Peyer's patch (tissue), 4 donors: Measurements from ENCODE around the gene ADGRD1. TPM values are rescaled to one million over a fixed set of nuclear protein-coding genes. Genes with fewer than 3 reads are reported as not detected.

ENCODE experiments used
- DNase-seq, 3 donors: peaks; one replicate each; pipeline ENCODE4 v3.0.0-alpha.2; 2017 to 2019
- H3K27ac ChIP-seq, 4 donors: fragments of 200-600 bp; sonication (generic); one replicate each; pipeline ENCODE4 v1.5.1; 2016 to 2019
- H3K27me3 ChIP-seq, 2 donors: fragments of 200-600 bp; sonication (generic); one replicate each; pipeline ENCODE4 v1.5.1; 2019
- H3K36me3 ChIP-seq, 3 donors: fragments of 200-600 bp; sonication (generic); one replicate each; pipeline ENCODE4 v1.5.1; 2016 to 2019
- H3K4me1 ChIP-seq, 4 donors: fragments of 200-600 bp; sonication (generic); one replicate each; pipeline ENCODE4 v1.5.1; 2016 to 2019
- H3K4me3 ChIP-seq, 4 donors: fragments of 200-600 bp; sonication (generic); 1 replicate in 3 of 4; 2 replicates in 1 of 4; pipeline ENCODE4 v1.5.1; 2016 to 2019; ENCODE audit warnings: mild to moderate bottlenecking in 1 of 4
- H3K9me3 ChIP-seq, 4 donors: fragments of 200-600 bp; sonication (generic); one replicate each; pipeline ENCODE4 v1.5.1; 2016 to 2019; ENCODE audit warnings: mild to moderate bottlenecking in 1 of 4
- POLR2A ChIP-seq, 2 donors: fragments of 450-650 bp; IDR thresholded peaks; one replicate each; pipeline ENCODE4 v1.5.1; 2017; ENCODE audit warnings: antibody characterized with exemption in 2 of 2, mild to moderate bottlenecking in 2 of 2, moderate library complexity in 2 of 2
- total RNA-seq, 4 donors: library from RNA; depleted of rRNA; stranded (reverse); fragments of >200 nt; gene quantifications; one replicate each; pipeline ENCODE4 v1.1.0, GENCODE V29; 2016
- TF ChIP-seq, protein P1 (sequence below), 6 experiments: fragments of 450-650 bp in 4 of 6; fragments of 200-600 bp in 2 of 6; sonication (generic) in 1 of 6; IDR thresholded peaks; one replicate each; pipeline ENCODE4 v1.5.1; 2017 to 2019; ENCODE audit warnings: antibody characterized with exemption in 6 of 6, mild to moderate bottlenecking in 3 of 6, moderate library complexity in 1 of 6

The ADGRD1 gene
- total RNA-seq, 4 donors from 2014 or later: 7.0 to 42.9 (median 27.9) TPM

DNA sequence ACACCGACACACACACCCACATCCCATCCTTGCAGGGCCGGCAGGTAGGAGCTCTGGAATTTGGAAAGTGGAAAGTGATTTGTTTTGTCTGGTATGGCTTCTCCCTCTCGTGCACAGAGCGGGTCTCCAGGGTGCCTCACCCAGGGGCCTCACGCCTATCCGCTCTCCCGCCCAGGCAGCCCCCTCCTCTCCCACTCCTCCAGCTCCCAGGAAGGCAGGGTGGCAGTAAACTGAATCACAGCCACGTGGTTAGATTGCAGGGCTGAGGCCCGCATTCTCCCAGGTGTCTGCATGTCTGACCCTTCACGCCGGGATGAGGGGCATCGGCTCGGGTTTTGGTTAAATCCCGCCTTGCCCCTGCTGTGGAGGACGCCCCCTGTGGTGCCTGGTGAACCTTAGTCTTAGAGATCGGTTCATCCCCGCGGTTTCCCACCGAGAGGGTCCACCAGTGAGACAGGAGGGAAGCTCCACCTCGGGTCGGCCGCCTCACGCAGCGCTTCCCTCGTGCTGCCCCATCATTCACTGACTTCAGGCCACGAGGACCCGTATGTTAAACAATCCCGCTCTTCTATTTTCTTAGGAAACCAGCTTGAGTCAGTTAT lies 64.4 kb downstream of the ADGRD1 start:
- no peak for DNase-seq
- no peaks in the 10 kb centered on the region for H3K4me1 ChIP-seq
- H3K4me3 ChIP-seq: no peak overlapping the region
- H3K27ac ChIP-seq: no peak overlapping the region
- TF ChIP-seq, protein P1, sequence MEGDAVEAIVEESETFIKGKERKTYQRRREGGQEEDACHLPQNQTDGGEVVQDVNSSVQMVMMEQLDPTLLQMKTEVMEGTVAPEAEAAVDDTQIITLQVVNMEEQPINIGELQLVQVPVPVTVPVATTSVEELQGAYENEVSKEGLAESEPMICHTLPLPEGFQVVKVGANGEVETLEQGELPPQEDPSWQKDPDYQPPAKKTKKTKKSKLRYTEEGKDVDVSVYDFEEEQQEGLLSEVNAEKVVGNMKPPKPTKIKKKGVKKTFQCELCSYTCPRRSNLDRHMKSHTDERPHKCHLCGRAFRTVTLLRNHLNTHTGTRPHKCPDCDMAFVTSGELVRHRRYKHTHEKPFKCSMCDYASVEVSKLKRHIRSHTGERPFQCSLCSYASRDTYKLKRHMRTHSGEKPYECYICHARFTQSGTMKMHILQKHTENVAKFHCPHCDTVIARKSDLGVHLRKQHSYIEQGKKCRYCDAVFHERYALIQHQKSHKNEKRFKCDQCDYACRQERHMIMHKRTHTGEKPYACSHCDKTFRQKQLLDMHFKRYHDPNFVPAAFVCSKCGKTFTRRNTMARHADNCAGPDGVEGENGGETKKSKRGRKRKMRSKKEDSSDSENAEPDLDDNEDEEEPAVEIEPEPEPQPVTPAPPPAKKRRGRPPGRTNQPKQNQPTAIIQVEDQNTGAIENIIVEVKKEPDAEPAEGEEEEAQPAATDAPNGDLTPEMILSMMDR (IDR thresholded peaks at IDR 0.05): no peak
- no peak for TF ChIP-seq POLR2A (IDR thresholded peaks at IDR 0.05)
- H3K36me3 ChIP-seq: no peaks in the 10 kb centered on the region
- no peaks in the 10 kb centered on the region for H3K9me3 ChIP-seq
- no peaks in the 10 kb centered on the region for H3K27me3 ChIP-seq

DNA sequence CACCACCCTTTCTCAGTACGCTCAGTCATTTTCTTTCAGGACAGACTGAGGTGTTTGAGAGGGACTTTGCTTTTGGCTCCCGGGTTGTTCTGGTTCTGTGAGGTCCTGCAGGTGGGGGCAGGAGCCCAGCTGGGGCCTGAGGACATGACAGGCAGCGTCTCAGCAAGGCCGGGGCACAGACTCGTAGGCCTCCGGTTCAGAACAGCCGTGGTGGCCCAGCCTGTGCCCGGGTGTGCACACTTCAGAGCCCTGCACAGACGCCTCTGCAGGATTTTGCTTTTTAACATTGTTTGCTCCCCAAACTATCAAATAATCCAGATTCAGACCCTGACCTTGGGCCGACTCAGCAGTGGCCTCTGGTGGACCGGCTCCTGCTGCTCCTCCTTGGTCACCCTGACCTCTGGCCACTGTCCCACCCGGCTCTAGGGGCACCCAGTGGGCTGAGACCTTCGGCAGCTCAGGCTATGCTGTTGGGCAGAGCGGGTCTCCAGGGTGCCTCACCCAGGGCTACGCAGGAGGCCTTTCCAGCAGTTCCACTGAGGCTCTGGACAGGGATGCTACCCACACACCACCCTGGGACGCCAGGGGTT lies 65.2 kb downstream of the ADGRD1 start:
- no peak for TF ChIP-seq POLR2A (IDR thresholded peaks at IDR 0.05)
- TF ChIP-seq, protein P1 (IDR thresholded peaks at IDR 0.05): no peak
- H3K36me3 ChIP-seq: no peaks in the 10 kb centered on the region

DNA sequence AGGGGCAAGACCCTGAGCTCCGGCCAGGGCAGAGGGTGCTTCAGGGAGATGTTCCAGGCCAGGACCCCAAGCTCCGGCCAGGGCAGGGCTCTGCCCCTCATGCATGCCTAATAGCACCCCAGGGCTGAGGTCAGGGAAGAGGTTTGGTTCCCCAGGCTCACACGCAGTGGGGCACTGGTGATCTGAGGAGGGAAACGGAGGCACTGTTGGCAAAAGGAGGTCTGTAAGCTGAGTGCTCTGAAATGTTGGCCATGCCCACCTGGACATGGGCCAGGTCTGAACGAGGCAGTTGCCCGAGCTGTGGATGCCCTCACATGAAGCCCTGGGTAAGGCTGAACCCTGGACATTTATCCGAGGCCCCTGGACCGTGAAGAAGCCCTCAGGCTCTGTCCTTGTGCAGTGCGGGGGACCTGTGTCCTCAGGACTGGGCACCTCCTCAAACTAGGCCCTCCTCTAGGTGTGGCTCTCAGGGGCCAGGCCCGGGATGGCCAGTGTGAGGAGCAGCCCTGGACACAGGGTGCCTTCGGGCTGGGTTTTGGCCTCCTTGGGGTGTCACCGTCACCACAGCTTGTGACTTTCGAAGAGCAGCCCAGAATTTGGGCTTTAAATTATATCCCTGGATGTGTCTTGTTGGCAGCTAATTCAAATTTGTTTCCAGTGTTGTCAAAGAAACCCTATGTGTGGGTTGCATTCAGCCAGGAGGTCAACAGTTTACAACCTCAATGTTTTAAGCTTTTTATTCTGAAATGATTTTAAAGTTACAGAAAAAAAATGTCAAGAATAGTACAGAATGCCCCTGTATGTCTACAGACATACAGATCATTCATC lies 66.8 kb downstream of the ADGRD1 start:
- Histone ChIP-seq H3K27me3 (no peaks in the 10 kb centered on the region), H3K27ac (no peak overlapping the region), H3K9me3 (no peaks in the 10 kb centered on the region), H3K36me3 (no peaks in the 10 kb centered on the region), H3K4me3 (no peak overlapping the region), H3K4me1 (no peaks in the 10 kb centered on the region)
- TF ChIP-seq, protein P1 (IDR thresholded peaks at IDR 0.05): no peak
- TF ChIP-seq POLR2A (IDR thresholded peaks at IDR 0.05): no peak
- no peak for DNase-seq

More for the DNA sequence above, 65.2 kb downstream of the ADGRD1 start:
- Histone ChIP-seq H3K4me3 (no peak overlapping the region), H3K27me3 (no peaks in the 10 kb centered on the region), H3K9me3 (no peaks in the 10 kb centered on the region), H3K4me1 (no peaks in the 10 kb centered on the region), H3K27ac (no peak overlapping the region)
- no peak for DNase-seq

DNA sequence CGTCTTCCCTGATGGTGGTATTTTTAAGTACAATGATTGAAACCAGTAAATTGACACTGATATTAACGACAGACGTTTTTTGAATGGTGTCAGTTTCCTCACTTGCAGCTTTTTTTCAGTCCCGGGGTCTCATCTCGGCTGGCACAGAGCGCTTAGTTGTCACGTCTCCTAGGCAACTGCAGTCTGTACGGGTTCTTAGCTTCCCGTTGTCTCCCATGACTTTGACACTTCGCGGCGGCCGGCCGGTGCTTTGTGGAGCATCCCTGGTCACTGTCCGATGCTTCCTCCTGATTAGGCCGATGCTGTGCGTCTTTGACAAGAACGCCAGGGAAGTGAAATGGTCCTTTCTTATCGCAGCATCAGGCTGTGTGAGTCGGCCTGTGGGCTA lies 67.4 kb downstream of the ADGRD1 start:
- Histone ChIP-seq H3K27ac (no peak overlapping the region), H3K4me1 (no peaks in the 10 kb centered on the region), H3K4me3 (no peak overlapping the region), H3K9me3 (no peaks in the 10 kb centered on the region), H3K36me3 (no peaks in the 10 kb centered on the region), H3K27me3 (no peaks in the 10 kb centered on the region)
- no peak for DNase-seq
- no peak for TF ChIP-seq POLR2A (IDR thresholded peaks at IDR 0.05)
- TF ChIP-seq, protein P1 (IDR thresholded peaks at IDR 0.05): no peak

DNA sequence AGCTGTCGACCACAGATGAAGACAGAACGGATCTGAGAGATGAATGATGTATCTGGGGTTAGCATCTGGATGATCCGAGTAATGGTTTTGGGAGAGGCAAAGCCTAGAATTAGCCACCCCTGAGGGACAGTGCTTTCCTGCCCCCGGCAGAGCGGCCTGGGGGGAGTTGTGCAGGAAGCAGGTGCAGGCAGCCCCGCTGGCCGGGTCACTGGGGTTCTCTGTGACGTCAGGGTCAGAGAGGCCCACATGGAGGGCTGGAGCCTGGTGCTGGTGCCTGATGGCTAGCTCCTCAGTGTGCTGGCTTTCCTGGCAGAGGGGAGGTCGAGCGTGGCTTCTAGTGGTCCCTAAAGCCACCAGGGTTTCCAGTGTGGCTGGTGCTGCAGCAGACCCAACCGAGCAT lies 70.3 kb downstream of the ADGRD1 start:
- H3K27ac ChIP-seq: no peak overlapping the region
- DNase-seq: no peak
- no peaks in the 10 kb centered on the region for H3K9me3 ChIP-seq
- H3K27me3 ChIP-seq: no peaks in the 10 kb centered on the region
- TF ChIP-seq, protein P1 (IDR thresholded peaks at IDR 0.05): no peak
- TF ChIP-seq POLR2A (IDR thresholded peaks at IDR 0.05): no peak
- H3K36me3 ChIP-seq: no peaks in the 10 kb centered on the region
- no peak overlapping the region for H3K4me3 ChIP-seq
- no peaks in the 10 kb centered on the region for H3K4me1 ChIP-seq
